Tibial nerve (tissue), 4 donors: ENCODE measurements around the gene PCNX2. TPM values are rescaled to one million over a fixed set of nuclear protein-coding genes. Genes with fewer than 3 reads are reported as not detected.

ENCODE experiments used
- DNase-seq, 2 donors: peaks; one replicate each; pipeline ENCODE4 v3.0.0-alpha.2; 2019; ENCODE audit warnings: low spot score in 2 of 2
- H3K27ac ChIP-seq, 4 donors: fragments of 200-600 bp; sonication (generic) in 3 of 4; one replicate each; pipeline ENCODE4 v1.5.1; 2017 to 2019; ENCODE audit warnings: mild to moderate bottlenecking in 1 of 4
- H3K27me3 ChIP-seq, 2 donors: fragments of 200-600 bp; sonication (generic) in 1 of 2; one replicate each; pipeline versions ENCODE4 v1.5.1 to v1.6.0; 2017 to 2019
- H3K36me3 ChIP-seq, 3 donors: fragments of 200-600 bp; sonication (generic); one replicate each; pipeline ENCODE4 v1.5.1; 2018 to 2019
- H3K4me1 ChIP-seq, 4 donors: fragments of 200-600 bp; sonication (generic) in 3 of 4; one replicate each; pipeline ENCODE4 v1.5.1; 2017 to 2019
- H3K4me3 ChIP-seq, 4 donors: fragments of 200-600 bp; sonication (generic) in 3 of 4; one replicate each; pipeline ENCODE4 v1.5.1; 2017 to 2019; ENCODE audit warnings: mild to moderate bottlenecking in 1 of 4, moderate library complexity in 1 of 4
- H3K9me3 ChIP-seq, 4 donors: fragments of 200-600 bp; sonication (generic) in 3 of 4; one replicate each; pipeline ENCODE4 v1.5.1; 2017 to 2019
- CTCF ChIP-seq, 5 experiments: fragments of 200-600 bp in 3 of 5; fragments of 450-650 bp in 2 of 5; sonication (generic) in 3 of 5; IDR thresholded peaks; one replicate each; pipeline ENCODE4 v1.5.1; 2016 to 2019; ENCODE audit warnings: antibody characterized with exemption in 5 of 5, mild to moderate bottlenecking in 3 of 5, moderate library complexity in 2 of 5
- EP300 ChIP-seq, 2 donors: sonication (generic); formaldehyde crosslinking; IDR thresholded peaks; one replicate each; pipeline ENCODE4 v1.6.1; 2017; ENCODE audit warnings: antibody characterized with exemption in 2 of 2, mild to moderate bottlenecking in 1 of 2
- POLR2A ChIP-seq, 2 donors: fragments of 450-650 bp; IDR thresholded peaks; one replicate each; pipeline ENCODE4 v1.6.1; 2017; ENCODE audit warnings: antibody characterized with exemption in 2 of 2, mild to moderate bottlenecking in 2 of 2, moderate library complexity in 2 of 2
- WGBS, 2 donors: methylation state at CpG; one replicate each; pipeline ENCODE4 v1.1.5; 2018; 5-methylcytosine and 5-hydroxymethylcytosine counted together
- total RNA-seq, 4 donors: library from RNA; depleted of rRNA; stranded (reverse); fragments of >200 nt; gene quantifications; one replicate each; pipeline ENCODE4 v1.1.0, GENCODE V29; 2016

The PCNX2 gene
- total RNA-seq, 4 donors from 2014 or later: 10.2 to 32.1 (median 19.2) TPM

GRCh38 chr1:233140974-233141373 lies 154.6 kb downstream of the PCNX2 start:
- Histone ChIP-seq H3K27ac (no peak overlapping the region), H3K4me3 (no peak overlapping the region), H3K36me3 (no peaks in the 10 kb centered on the region), H3K4me1 (no peaks in the 10 kb centered on the region), H3K27me3 (no peaks in the 10 kb centered on the region), H3K9me3 (no peaks in the 10 kb centered on the region)
- no peak for DNase-seq
- no peak for TF ChIP-seq POLR2A (IDR thresholded peaks at IDR 0.05)
- no peak for TF ChIP-seq EP300 (IDR thresholded peaks at IDR 0.05)
- TF ChIP-seq CTCF (IDR thresholded peaks at IDR 0.05): no peak

DNA sequence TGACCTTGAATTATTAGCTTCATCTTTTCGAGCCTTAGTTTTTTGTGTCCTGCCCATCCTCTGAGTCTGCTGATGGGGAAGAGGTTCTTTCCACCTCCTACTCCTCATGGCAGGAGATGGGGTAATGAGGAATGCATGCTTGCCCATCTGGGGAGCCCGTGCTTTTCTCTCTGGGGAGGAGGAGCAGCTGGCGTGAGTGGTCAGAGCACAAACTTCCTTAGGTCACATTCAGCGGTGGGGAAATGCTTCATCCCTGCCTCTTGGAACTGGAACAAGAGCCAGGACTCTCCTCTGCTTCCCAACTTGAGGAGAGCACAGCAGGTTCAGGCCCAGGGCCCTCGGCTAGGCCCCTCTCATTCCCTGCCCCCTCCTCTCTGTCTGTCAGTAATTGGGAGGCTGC lies 155.0 kb downstream of the PCNX2 start:
- H3K4me3 ChIP-seq: no peak overlapping the region
- H3K27ac ChIP-seq: no peak overlapping the region
- no peaks in the 10 kb centered on the region for H3K36me3 ChIP-seq
- H3K9me3 ChIP-seq: no peaks in the 10 kb centered on the region
- TF ChIP-seq POLR2A (IDR thresholded peaks at IDR 0.05) (no peak), EP300 (IDR thresholded peaks at IDR 0.05) (no peak), CTCF (IDR thresholded peaks at IDR 0.05) (no peak)
- H3K4me1 ChIP-seq: no peaks in the 10 kb centered on the region
- no peak for DNase-seq
- 63 to 73% methylated on average over 5 of the region's 5 CpGs for WGBS, 2 donors
- H3K27me3 ChIP-seq: no peaks in the 10 kb centered on the region

GRCh38 chr1:233138788-233139585 lies 156.5 kb downstream of the PCNX2 start:
- Histone ChIP-seq H3K36me3 (no peaks in the 10 kb centered on the region), H3K4me3 (no peak overlapping the region), H3K9me3 (no peaks in the 10 kb centered on the region), H3K27ac (no peak overlapping the region), H3K27me3 (no peaks in the 10 kb centered on the region), H3K4me1 (no peaks in the 10 kb centered on the region)
- TF ChIP-seq CTCF (IDR thresholded peaks at IDR 0.05): no peak
- no peak for TF ChIP-seq EP300 (IDR thresholded peaks at IDR 0.05)
- no peak for TF ChIP-seq POLR2A (IDR thresholded peaks at IDR 0.05)
- no peak for DNase-seq
- 75 to 76% methylated on average over 4 of the region's 4 CpGs for WGBS, 2 donors

GRCh38 chr1:233135833-233136232 lies 159.7 kb downstream of the PCNX2 start:
- no peak for DNase-seq

More at GRCh38 chr1:233135833-233136232, 159.7 kb downstream of the PCNX2 start:
- TF ChIP-seq EP300 (IDR thresholded peaks at IDR 0.05): no peak
- no peak for TF ChIP-seq CTCF (IDR thresholded peaks at IDR 0.05)
- no peak for TF ChIP-seq POLR2A (IDR thresholded peaks at IDR 0.05)
- Histone ChIP-seq H3K4me1 (no peaks in the 10 kb centered on the region), H3K9me3 (no peaks in the 10 kb centered on the region), H3K4me3 (no peak overlapping the region), H3K36me3 (no peaks in the 10 kb centered on the region), H3K27me3 (no peaks in the 10 kb centered on the region), H3K27ac (no peak overlapping the region)
